ENCODE results near the gene TRAF7.

Gene TRAF7

GRCh38 chr16:2176047-2176446 is 20.5 kb downstream of the TRAF7 start:
- no peaks in the 10 kb centered on the region for H3K79me2 ChIP-seq (ENCODE audit: insufficient read depth, low read length)
- no peak overlapping the region for H2AFZ ChIP-seq (ENCODE audit: low read length)
- no peaks in the 10 kb centered on the region for H3K9me2 ChIP-seq (replicated peaks; ENCODE audit: low read depth, low read length)
- TF ChIP-seq EZH2phosphoT487 (IDR thresholded peaks at IDR 0.05; ENCODE audit: borderline replicate concordance): no peak
- TF ChIP-seq CTCF (conservative IDR thresholded peaks at IDR 0.05; ENCODE audit: low read length): no peak
- no peaks in the 10 kb centered on the region for H4K20me1 ChIP-seq (ENCODE audit: insufficient read depth, low read length, poor library complexity, severe bottlenecking)
- H3K27me3 ChIP-seq (ENCODE audit: insufficient read depth, low read length, poor library complexity, severe bottlenecking): no peaks in the 10 kb centered on the region
- no peak overlapping the region for H3K9ac ChIP-seq (ENCODE audit: low read depth, low read length, poor library complexity, severe bottlenecking)
- no peaks in the 10 kb centered on the region; the same call in 1 of the 2 replicates for H3K36me3 ChIP-seq (ENCODE audit: insufficient read depth, low read length)
- H3F3A ChIP-seq (ENCODE audit: low read depth): no peaks in the 10 kb centered on the region
- no peak overlapping the region for H3K4me3 ChIP-seq (ENCODE audit: low read length, poor library complexity, severe bottlenecking)
- no peaks in the 10 kb centered on the region for H3K9me3 ChIP-seq (ENCODE audit: insufficient read depth, low read depth, low read length)
- H3K4me1 ChIP-seq (ENCODE audit: insufficient read depth, low read length, poor library complexity, severe bottlenecking): no peaks in the 10 kb centered on the region
- H3K4me2 ChIP-seq (ENCODE audit: low read depth, low read length, poor library complexity, severe bottlenecking): no peak overlapping the region

DNA sequence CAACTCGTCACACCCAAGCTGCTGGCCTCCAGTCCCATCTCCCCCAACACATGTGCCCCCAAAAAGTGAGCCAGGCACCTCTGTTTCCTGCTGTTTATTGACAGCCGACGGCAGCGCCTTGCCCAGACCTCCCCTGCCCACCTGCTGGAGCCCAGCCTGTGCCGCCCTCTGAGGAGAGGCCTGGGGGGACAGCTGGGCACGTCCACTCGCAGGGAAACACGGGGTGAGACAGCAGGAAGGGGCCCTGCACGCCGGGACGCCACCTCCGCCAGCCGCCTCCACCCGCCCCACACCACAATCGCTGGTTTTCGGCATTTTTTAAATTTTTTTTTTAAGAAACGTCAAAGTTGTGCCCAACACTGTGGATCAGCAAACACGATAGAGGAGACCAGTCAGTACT is 21.5 kb downstream of the TRAF7 start:
- H3K4me1 ChIP-seq (ENCODE audit: insufficient read depth, low read length, poor library complexity, severe bottlenecking): no peaks in the 10 kb centered on the region
- H3K36me3 ChIP-seq (ENCODE audit: insufficient read depth, low read length): no peaks in the 10 kb centered on the region; the same call in 1 of the 2 replicates
- H3K9me3 ChIP-seq (ENCODE audit: insufficient read depth, low read depth, low read length): no peaks in the 10 kb centered on the region
- H3K9me2 ChIP-seq (replicated peaks; ENCODE audit: low read depth, low read length): no peaks in the 10 kb centered on the region
- H4K20me1 ChIP-seq (ENCODE audit: insufficient read depth, low read length, poor library complexity, severe bottlenecking): no peaks in the 10 kb centered on the region
- H3F3A ChIP-seq (ENCODE audit: low read depth): no peaks in the 10 kb centered on the region
- H3K9ac ChIP-seq (ENCODE audit: low read depth, low read length, poor library complexity, severe bottlenecking): no peak overlapping the region
- TF ChIP-seq CTCF (conservative IDR thresholded peaks at IDR 0.05; ENCODE audit: low read length) (no peak), EZH2phosphoT487 (IDR thresholded peaks at IDR 0.05; ENCODE audit: borderline replicate concordance) (no peak)
- no peaks in the 10 kb centered on the region for H3K79me2 ChIP-seq (ENCODE audit: insufficient read depth, low read length)
- no peak overlapping the region for H3K4me3 ChIP-seq (ENCODE audit: low read length, poor library complexity, severe bottlenecking)
- H3K27me3 ChIP-seq (ENCODE audit: insufficient read depth, low read length, poor library complexity, severe bottlenecking): no peaks in the 10 kb centered on the region
- no peak overlapping the region for H3K4me2 ChIP-seq (ENCODE audit: low read depth, low read length, poor library complexity, severe bottlenecking)
- H2AFZ ChIP-seq (ENCODE audit: low read length): no peak overlapping the region

- Histone ChIP-seq H3K9me2 (replicated peaks; ENCODE audit: low read depth, low read length) (no peaks in the 10 kb centered on the region), H3K4me2 (ENCODE audit: low read depth, low read length, poor library complexity, severe bottlenecking) (no peak overlapping the region), H3K27me3 (ENCODE audit: insufficient read depth, low read length, poor library complexity, severe bottlenecking) (no peaks in the 10 kb centered on the region), H2AFZ (ENCODE audit: low read length) (no peak overlapping the region), H3K9ac (ENCODE audit: low read depth, low read length, poor library complexity, severe bottlenecking) (no peak overlapping the region), H4K20me1 (ENCODE audit: insufficient read depth, low read length, poor library complexity, severe bottlenecking) (no peaks in the 10 kb centered on the region), H3K79me2 (ENCODE audit: insufficient read depth, low read length) (no peaks in the 10 kb centered on the region), H3K36me3 (ENCODE audit: insufficient read depth, low read length) (no peaks in the 10 kb centered on the region; the same call in 1 of the 2 replicates), H3F3A (ENCODE audit: low read depth) (no peaks in the 10 kb centered on the region), H3K4me3 (ENCODE audit: low read length, poor library complexity, severe bottlenecking) (no peak overlapping the region), H3K4me1 (ENCODE audit: insufficient read depth, low read length, poor library complexity, severe bottlenecking) (no peaks in the 10 kb centered on the region), H3K9me3 (ENCODE audit: insufficient read depth, low read depth, low read length) (no peaks in the 10 kb centered on the region)
- TF ChIP-seq EZH2phosphoT487 (IDR thresholded peaks at IDR 0.05; ENCODE audit: borderline replicate concordance): no peak
- no peak for TF ChIP-seq CTCF (conservative IDR thresholded peaks at IDR 0.05; ENCODE audit: low read length)
Measured at GRCh38 chr16:2177561-2177960, 22.0 kb downstream of the TRAF7 start.
